Head of caudate nucleus (tissue), 42 donors: Measurements from ENCODE around the gene BFSP1.
A peak's percentile ranks its signal among the peaks of the same experiment; 100 is the strongest.

Experiments used
- DNase-seq, 42 donors: peaks; one replicate each; pipeline versions ENCODE4 v3.0.0 to v3.0.0-alpha.2; 2020 to 2021; ENCODE audit warnings: mixed read lengths in 7 of 42
- intact Hi-C: fragments of 100-400 bp; cut with DNase I; formaldehyde crosslinking; loops from one replicate; pipeline ENCODE4 v1.15.0; 2022

The BFSP1 gene

DNA sequence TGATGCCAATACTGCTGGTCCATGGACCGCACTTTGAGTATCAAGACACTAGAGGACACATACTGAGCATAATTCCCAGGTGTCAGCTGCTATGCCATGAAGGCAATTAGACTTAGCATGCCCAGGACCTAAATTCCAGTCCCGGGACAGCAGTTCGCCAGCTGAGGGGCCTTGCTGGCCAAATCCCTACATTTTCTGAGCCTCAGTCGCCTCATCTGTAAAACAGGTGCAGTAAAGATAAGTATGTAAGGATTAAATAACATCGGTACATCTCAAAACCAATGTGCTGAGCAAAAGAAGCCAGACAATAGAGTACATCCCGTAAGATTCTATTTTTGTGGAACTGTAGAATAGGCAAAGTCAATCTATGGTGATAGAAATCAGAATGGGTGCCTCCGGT, 1.0 kb downstream of the BFSP1 start:
- intact Hi-C loops = loop anchor here (5.0 to 10.0 kb wide), 2 partner anchors 42 to 365 kb away; partner anchors contain the start of gene DSTN
- no peak for DNase-seq

DNA sequence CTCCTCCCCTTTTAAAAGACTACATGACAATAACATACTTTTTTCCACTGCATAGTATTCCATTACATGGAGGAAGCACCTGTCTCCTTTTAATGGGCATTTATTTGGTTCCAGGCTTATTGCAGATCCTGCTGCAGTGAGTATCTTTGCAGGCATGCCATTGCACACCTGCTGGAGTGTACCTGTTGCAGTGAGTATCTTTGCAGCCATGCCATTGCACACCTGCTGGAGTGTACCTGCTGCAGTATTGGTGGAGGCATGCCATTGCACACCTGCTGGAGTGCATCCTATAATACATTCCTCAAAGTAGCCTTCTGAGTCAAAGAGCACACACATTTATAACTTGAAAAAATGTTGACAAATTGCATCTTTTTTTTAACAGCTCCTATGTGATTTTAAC, 1.6 kb downstream of the BFSP1 start:
- intact Hi-C loops = no loop called here
- DNase-seq = no peak

DNA sequence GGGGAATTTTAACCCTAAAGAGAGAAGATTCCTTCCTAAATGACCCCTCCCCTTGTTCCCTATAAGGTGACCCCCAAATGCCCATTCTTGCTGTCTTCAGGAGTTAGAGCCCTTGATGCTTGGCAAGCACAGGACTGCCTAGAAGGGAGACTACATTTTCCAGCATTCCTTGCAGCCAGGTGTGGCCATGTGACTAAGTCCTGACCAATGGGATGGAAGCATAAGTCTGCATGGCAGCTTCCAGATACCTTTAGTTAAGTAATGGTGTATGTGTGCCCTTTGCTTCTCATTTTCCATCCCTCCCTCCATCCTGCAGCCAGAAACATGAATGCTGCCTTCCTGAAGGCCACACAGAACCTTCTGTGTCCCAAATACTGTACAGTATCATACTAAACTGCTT, 5.5 kb downstream of the BFSP1 start:
- intact Hi-C loops = no loop called here
- DNase-seq = peak in 34 of 42 donors; percentile 18 to 76 (median 58)

DNA sequence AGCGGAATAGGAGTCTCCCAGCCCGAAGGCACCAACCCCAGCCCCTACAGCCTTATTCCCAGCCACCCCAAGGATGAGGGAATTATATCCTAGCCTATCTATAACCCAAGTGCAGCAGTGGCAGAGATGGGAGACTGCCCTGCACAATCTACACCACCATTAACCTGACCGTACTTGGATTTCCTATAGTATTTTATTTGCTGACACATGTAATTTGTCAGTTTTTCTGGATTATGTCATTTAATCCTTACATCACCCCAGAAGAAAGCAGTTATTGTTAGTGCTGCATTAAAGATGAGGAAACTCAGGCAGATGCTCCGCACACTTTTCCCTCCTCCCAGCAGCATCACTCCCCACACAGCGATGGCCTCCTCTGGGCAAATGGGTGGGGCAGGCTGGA, 6.0 kb downstream of the BFSP1 start:
- intact Hi-C loops = no loop called here
- DNase-seq = no peak

DNA sequence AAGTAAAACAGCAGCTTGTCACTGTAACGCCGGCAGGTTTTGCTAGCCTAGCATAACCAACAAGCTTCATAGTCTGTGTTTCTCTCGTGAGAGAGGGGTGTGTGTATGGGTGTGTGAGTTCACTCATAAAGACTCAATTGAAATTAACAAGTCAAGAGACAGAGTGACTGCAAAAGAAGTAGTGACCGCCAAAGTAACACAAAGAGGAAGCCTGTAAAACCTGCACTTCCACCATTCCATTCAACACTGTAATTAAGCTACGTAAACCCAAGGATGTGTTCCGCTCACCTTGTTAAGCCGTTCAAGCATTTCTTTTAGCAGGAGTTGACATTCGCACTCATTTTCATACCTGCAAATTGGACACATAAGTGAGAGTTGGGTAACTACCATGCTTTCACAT, 6.6 kb downstream of the BFSP1 start:
- no peak for DNase-seq
- intact Hi-C loops = no loop called here

DNA sequence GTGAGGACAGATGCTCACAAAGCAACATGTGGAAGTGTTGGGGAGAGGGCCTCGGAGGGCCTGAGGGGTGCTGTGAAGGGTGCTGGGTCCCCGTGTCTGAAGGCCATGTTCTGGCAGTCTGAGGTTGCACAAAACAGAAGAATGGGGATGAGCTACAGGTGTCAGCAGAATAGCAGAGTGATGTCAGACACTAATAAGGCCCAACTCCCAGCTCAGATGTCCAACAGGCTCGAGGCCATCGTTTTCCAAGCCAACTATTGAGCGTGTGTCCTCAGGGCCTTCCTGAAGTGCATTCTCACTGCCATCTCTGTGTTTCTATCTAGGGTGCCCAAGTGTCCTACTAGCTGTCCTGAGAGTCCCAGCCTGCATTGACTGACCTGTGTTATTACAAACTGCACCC, 7.9 kb downstream of the BFSP1 start:
- no peak for DNase-seq
- intact Hi-C loops = no loop called here

DNA sequence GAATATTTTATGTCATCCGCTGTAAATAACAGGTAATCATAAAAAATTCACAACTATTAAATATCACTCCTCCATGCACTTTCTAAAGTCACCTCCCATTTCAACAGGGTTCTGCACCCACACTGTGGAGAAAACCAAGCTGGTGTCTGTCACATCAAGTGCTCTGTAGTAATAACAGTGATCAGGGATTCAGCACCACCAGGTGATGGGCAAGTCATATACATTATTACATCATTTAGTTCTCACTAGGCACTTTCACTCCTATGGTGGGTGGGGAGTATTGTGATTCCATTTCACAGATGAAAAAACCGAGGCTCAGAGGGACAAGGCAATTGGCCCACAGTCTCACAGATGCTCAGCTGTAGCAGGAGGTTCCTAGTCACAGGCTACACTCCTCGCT, 8.7 kb downstream of the BFSP1 start:
- intact Hi-C loops = no loop called here
- DNase-seq = no peak

DNA sequence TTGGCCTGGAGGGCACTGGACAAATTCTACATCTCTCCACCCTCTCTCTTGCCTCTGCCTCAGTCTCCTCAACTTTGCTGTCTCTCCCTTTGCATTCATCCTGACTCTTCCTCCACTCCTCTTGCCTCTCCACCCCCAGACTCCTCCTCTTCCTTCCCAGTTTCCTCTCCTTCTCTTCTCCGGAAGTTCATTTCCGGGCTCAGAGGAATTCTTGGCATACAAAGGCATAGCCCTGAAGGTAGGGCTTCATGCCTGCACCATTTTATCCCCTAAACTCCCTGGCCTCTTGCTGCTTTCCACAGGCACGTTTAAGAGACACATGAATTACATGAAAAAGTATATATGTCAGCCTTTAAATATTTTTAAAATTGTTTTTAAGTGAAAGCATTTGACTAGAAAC, 10.6 kb downstream of the BFSP1 start:
- peak in 1 of 42 donors; percentile 8 for DNase-seq
- intact Hi-C loops = no loop called here

DNA sequence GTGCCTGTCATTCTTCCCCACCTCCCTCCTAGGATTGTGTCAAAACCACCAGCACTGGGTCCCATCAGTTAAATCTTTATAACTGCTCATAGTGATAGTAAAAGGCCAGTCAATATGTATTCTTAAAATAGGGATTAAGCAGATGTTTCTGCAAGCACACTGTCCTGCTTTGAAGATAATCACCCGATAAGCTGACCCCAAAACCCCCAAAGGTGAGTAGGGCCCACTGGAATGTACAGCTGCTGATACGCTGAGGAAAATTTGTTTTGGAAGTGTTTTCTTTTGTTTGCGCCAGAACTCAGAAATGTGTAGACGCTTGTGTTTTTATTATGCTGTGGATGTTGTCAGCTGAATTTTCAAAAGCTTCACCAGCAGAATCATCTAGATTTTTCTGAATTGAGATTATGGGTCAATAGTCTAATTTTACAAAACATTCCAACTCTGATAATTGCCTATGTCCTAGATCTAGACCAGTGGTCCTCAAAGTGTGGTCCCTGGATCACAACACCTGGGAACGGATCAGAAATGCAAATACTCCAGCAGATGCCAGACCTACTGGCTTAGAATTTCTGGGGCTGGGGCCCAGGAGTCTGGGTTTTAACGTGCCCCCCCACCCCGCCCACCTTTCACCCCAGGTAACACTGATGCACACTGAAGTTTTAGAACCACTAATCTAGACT, 11.4 kb downstream of the BFSP1 start:
- intact Hi-C loops = no loop called here
- DNase-seq = peak in 1 of 42 donors; percentile 13

DNA sequence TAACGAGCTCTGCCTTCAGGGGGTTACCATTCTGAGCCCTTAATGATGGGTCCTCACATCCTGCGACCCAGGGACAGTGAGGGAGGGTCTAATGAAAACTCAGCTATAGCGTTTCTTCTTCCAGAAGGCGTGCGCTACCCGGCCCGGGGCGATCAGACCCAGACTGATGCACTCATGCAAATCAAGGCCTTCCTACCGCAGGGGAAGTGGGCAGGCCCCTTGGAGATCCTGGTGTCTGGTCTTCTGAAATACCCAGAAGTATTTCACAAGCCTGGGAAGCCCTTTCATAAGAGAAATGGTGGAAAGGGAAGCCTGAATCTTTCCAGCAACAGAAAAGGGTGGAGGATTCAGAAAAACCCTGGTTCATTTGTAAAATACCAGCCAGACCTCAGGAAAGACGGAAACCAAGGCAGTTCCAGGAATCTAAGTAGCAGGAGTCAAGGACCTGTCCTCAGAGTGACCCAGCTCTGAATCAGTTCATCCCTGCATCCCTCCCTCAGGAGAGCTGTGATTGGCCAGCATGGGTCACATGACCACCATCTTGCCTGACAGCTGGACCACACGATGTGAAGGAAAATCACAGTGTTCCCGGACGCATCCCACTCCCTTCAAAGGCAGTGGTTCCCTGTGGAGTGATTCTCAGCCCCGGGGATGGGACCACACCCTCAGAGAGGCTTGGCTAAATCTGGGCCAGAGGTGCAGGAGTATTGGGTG, 12.7 kb downstream of the BFSP1 start:
- peak in 39 of 42 donors; percentile 15 to 82 (median 58) for DNase-seq
- intact Hi-C loops = no loop called here

DNA sequence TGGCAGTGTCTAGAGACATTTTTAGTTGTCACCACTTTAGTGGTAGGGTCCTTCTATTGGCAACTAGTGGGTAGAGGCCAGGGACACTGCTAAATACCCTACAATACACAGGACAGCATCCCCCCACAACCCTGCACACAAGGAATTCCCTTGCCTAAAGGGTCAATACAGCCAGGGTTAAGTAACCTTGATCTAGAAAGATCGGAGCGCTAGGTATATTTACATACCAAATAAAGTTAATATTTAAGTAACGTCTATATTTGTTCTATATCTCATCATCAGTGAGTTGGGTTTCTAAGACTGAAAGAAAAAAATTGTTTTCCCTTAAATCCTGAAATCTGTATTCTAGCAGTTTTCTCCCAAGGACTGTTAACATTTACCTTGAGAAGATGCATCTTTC, 16.1 kb downstream of the BFSP1 start:
- no peak for DNase-seq
- intact Hi-C loops = no loop called here

DNA sequence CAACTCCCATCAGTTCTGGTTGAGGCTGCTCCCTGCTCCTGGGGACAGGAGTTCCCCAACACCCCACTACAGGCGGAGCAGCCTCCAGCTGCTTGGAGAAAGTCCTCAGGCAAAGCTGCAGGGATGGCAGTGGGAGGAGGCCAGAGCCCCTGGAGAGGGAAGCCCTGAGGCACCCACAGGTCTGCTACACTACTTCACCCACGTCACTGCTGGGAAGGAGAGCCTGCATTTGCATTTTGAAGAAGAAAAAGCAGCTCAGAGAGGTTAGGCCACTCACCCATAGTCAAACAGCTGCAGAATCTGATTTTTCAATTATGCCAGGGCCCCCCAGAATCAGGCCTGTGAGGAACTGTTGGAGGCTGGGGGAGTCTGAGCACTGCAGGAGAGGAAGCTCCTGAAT, 17.2 kb downstream of the BFSP1 start:
- no peak for DNase-seq
- intact Hi-C loops = no loop called here

DNA sequence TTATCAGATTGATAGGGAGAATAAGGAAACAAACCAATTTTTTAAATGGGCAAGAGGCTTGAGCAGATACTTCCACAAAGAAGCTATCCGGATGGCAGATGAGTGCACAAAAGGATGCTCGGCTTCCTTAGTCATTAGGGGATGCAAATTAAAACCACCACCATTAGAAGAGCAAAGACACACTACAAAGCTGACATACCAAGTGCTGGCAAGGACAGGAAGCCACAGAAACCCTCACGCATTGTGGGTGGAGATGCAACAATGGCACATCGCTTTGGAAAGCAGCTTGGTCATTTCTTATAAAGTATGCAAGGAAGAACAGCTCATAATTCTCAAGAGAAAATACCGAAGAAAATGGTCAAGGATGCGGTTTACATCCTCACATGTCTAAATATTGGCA, 19.8 kb downstream of the BFSP1 start:
- intact Hi-C loops = no loop called here

DNA sequence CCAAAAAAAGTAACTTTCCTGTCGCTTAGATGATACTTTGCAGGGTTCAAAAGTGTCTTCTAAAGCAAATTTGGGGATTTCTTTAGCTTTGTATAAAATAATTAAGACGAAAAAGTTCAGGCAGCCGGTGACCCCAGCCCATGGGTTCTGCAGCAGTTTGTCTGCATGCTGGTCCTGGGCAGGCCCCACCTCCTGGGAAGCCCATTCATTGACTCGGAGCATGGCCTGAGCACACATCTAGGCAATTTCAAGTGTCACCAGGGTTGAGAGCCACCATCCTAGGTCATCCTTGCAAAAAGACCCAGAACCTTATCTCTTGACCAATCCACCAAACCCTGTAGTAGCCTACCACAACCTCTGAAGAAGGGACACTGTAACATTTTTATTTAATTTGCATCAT, 20.6 kb downstream of the BFSP1 start:
- intact Hi-C loops = no loop called here
- DNase-seq = no peak

More for the DNA sequence above, 19.8 kb downstream of the BFSP1 start:
- no peak for DNase-seq

DNA sequence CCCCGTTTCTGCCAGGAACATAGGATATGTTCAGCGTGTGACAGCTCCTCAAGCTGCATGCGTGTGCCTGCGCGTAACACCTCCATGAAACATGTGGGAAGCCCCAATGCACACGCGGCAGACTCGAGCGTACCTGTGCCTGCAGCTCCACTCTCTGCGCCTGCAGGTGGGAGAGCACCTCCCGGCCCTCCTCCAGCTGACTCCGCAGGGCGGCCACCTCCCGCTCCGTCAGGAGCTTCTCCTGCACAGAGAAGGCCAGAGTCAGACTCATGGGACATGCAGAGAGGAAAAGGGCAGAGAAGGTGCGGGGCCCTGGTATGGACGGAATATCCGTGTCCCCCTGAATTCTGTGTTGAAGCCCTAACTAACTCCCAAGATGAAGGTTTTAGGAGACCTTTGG, 22.4 kb downstream of the BFSP1 start:
- intact Hi-C loops = no loop called here
- DNase-seq = peak in 2 of 42 donors; percentile 4 to 29

DNA sequence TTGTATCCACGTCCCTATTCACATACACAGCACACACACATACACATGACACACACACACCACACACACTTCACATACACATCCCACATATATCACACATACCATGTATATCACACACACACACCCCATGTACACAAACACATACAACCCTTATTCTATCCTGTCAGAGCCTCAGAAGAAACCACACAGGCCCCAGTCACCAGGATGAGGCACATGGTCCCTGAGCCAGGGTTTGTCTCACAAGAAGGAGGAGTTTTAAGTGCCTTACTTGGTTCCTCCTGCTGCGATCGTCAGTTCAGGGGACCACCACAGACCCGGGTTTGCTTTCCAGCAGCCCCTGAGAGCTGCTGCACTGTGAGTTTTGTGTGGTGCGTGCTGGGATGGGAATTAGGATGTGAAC, 23.6 kb downstream of the BFSP1 start:
- intact Hi-C loops = no loop called here
- peak in 1 of 42 donors; percentile 13 for DNase-seq

DNA sequence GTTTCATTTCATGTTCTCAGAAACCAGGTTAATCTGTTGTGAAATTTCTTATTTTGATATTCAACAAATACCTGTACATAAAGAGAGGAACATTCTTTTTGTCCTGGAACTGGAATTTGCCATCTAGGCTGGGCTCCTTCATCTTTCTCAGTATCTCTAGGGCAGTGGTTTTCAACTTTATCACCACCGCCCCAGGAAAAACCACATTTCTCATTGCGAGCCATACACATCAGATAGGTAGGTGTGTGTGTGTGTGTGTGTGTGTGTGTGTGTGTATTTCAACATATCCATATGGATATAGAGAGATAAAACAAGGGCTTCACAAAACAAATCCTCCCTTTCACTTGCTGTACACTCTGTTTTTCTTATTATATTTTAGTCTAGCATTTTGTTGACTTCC, 24.1 kb downstream of the BFSP1 start:
- no peak for DNase-seq
- intact Hi-C loops = no loop called here

DNA sequence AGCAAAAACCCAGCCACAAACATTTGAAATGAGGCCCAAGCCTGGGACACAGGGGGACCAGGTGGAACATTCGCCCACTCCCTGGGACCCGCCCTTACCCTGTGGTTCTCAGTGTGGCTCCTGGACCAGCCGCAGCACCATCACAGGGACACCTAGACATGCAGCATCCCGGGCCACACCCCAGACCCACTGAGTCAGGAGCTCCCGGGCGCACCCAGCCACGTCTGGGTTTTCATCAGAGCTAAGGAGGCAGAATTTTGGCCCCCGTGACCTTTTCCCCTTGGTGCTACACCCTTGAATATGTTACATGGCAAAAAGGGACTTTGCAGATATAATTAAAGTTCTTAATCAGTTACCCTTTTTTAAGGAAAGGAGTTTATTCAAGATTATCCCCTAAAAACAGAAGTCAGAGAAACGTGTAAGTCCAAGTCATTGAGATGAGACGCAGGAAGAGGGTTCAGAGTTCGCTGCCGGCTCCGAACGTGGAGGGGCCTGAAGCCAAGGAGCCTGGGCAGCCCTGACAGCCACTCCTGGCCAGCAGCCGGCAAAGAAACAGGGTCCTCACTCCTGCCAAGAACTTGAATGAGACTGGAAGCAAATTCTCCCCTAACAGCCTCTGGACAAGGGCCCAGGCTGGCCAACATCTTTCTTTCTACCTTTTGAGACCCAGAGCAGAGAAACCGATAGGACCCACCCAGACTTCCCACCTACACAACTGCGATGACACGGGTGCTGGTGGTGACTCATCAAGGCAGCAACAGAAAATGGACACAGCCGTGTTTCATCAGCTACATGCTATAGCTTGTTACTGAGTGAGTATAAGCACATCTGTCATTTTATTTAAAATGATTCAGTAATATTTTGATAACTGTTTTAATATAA, 25.3 kb downstream of the BFSP1 start:
- intact Hi-C loops = no loop called here
- DNase-seq = peak in 2 of 42 donors; percentile 1 to 48

DNA sequence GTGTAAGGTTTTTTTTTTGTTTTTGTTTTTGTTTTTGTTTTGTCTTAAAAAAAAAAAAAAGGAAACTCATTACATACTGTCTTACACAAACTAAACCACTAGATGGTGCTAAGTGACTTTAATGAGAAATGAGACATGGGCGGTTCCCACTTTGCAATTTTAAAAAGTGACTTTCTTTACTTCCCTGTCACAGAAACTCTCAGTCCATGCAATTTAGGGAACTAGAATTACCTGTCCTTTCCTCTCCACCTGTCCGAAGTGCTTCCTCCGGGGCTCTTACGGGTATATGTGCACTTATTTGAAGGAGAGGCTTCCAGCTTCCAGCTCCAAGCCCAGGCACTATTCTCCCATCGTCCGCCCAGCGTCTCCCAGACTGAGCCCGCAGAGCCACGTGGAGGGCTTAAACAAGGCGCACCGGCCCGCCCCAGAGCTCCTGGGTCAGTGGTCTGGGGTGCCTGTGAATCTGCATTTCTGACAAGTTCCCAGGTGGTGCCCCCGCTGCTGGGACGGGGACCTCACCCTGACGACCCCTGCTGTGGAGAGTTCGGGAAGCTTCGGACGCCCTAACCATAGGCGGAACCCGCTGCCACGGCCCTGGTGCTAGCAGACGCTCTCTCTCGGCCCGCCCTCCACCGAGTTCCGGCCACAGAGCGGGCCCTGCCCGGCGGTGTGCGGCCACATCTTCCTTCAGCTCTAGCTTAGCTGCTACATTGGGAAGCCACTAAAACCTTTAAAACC, 26.1 kb downstream of the BFSP1 start:
- DNase-seq = peak in 33 of 42 donors; percentile 7 to 65 (median 27)
- intact Hi-C loops = no loop called here
